HUES48 (cell line): ENCODE data around the gene SMIM14.
"Not testable (repeated sequence)": the region's sequence is repeated elsewhere in the genome, so short reads cannot be mapped to it uniquely, and the experiment has no call there.

Source experiments
- H3K27ac ChIP-seq: one replicate; pipeline ENCODE4 v1.7.0; 2013; ENCODE audit warnings: low read depth, low read length, inconsistent platforms
- H3K27me3 ChIP-seq: 2 replicates; pipeline ENCODE4 v1.6.1; 2013; ENCODE audit warnings: mild to moderate bottlenecking, low read length; ENCODE audit not compliant: control insufficient read depth, insufficient read depth
- H3K36me3 ChIP-seq: 2 replicates; pipeline ENCODE4 v1.6.1; 2013; ENCODE audit warnings: low read length; ENCODE audit not compliant: control insufficient read depth, insufficient read depth
- H3K4me1 ChIP-seq: 2 replicates; pipeline ENCODE4 v1.6.1; 2013; ENCODE audit warnings: mild to moderate bottlenecking, low read length; ENCODE audit not compliant: control insufficient read depth, insufficient read depth
- H3K4me3 ChIP-seq: 2 replicates; pipeline ENCODE4 v1.5.1; 2013; ENCODE audit warnings: mild to moderate bottlenecking, low read depth, low read length
- H3K9ac ChIP-seq: 2 replicates; pipeline ENCODE4 v1.6.1; 2013; ENCODE audit warnings: mild to moderate bottlenecking, low read depth, low read length, moderate library complexity
- H3K9me3 ChIP-seq: 2 replicates; pipeline ENCODE4 v1.6.1; 2013; ENCODE audit warnings: low read length; ENCODE audit not compliant: control insufficient read depth, insufficient read depth

SMIM14 gene

GRCh38 chr4:39518484-39518883 lies 120.2 kb downstream of the SMIM14 start:
- Histone ChIP-seq H3K4me1 (0 out of 2 replicates have a peak, but pooled peaks cover 7% of the 10 kb centered on the region), H3K27me3 (no peaks in the 10 kb centered on the region)

GRCh38 chr4:39516407-39516966 lies 122.2 kb downstream of the SMIM14 start:
- no peak overlapping the region for H3K4me3 ChIP-seq
- no peak overlapping the region for H3K27ac ChIP-seq
- H3K27me3 ChIP-seq, result no peaks in the 10 kb centered on the region
- no peaks in the 10 kb centered on the region for H3K9me3 ChIP-seq
- H3K4me1 ChIP-seq, result no peaks in the 10 kb centered on the region
- H3K9ac ChIP-seq, result no peak overlapping the region
- H3K36me3 ChIP-seq, result peaks cover 69% of the 10 kb centered on the region

More at GRCh38 chr4:39518484-39518883, 120.2 kb downstream of the SMIM14 start:
- no peak overlapping the region for H3K4me3 ChIP-seq
- H3K9ac ChIP-seq, result no peak overlapping the region
- no peak overlapping the region for H3K27ac ChIP-seq
- H3K9me3 ChIP-seq, result no peaks in the 10 kb centered on the region
- H3K36me3 ChIP-seq, result peaks cover 53% of the 10 kb centered on the region

GRCh38 chr4:39515669-39516401 lies 122.8 kb downstream of the SMIM14 start:
- H3K27me3 ChIP-seq, H3K4me1 ChIP-seq, H3K27ac ChIP-seq, H3K4me3 ChIP-seq, H3K9me3 ChIP-seq, H3K9ac ChIP-seq: not testable (repeated sequence)
- H3K36me3 ChIP-seq, result peaks cover 72% of the 10 kb centered on the region

GRCh38 chr4:39514888-39515401 lies 123.7 kb downstream of the SMIM14 start:
- Histone ChIP-seq H3K27me3 (no peaks in the 10 kb centered on the region), H3K9ac (no peak overlapping the region; the same call in 1 of the 2 replicates), H3K9me3 (no peaks in the 10 kb centered on the region), H3K4me1 (no peaks in the 10 kb centered on the region), H3K4me3 (no peak overlapping the region), H3K36me3 (peaks cover 76% of the 10 kb centered on the region), H3K27ac (no peak overlapping the region)

GRCh38 chr4:39514266-39514665 lies 124.4 kb downstream of the SMIM14 start:
- not testable (repeated sequence) for H3K27ac ChIP-seq, H3K4me3 ChIP-seq, H3K9ac ChIP-seq, H3K27me3 ChIP-seq, H3K4me1 ChIP-seq, H3K9me3 ChIP-seq
- peaks cover 77% of the 10 kb centered on the region for H3K36me3 ChIP-seq

GRCh38 chr4:39510348-39510929 lies 128.2 kb downstream of the SMIM14 start:
- no peak overlapping the region for H3K9ac ChIP-seq
- H3K4me1 ChIP-seq, result no peaks in the 10 kb centered on the region
- no peaks in the 10 kb centered on the region for H3K27me3 ChIP-seq
- no peak overlapping the region for H3K4me3 ChIP-seq
- no peak overlapping the region for H3K27ac ChIP-seq
- H3K9me3 ChIP-seq, result no peaks in the 10 kb centered on the region
- H3K36me3 ChIP-seq, result peaks cover 88% of the 10 kb centered on the region

- Histone ChIP-seq H3K4me1 (no peaks in the 10 kb centered on the region), H3K9me3 (no peaks in the 10 kb centered on the region), H3K27ac (no peak overlapping the region), H3K9ac (no peak overlapping the region), H3K27me3 (no peaks in the 10 kb centered on the region), H3K36me3 (peaks cover 87% of the 10 kb centered on the region), H3K4me3 (no peak overlapping the region)
Measured at GRCh38 chr4:39505581-39505980, 133.1 kb downstream of the SMIM14 start.

- H3K4me1 ChIP-seq, result no peaks in the 10 kb centered on the region
- peaks cover 86% of the 10 kb centered on the region for H3K36me3 ChIP-seq
- no peaks in the 10 kb centered on the region for H3K27me3 ChIP-seq
- H3K27ac ChIP-seq, result no peak overlapping the region
- no peak overlapping the region for H3K4me3 ChIP-seq
- H3K9me3 ChIP-seq, result no peaks in the 10 kb centered on the region
- no peak overlapping the region for H3K9ac ChIP-seq
Measured at GRCh38 chr4:39504538-39504937, 134.1 kb downstream of the SMIM14 start.

GRCh38 chr4:39502664-39503035 lies 136.0 kb downstream of the SMIM14 start:
- H3K27me3 ChIP-seq, H3K4me3 ChIP-seq, H3K9ac ChIP-seq, H3K4me1 ChIP-seq, H3K27ac ChIP-seq, H3K9me3 ChIP-seq: not testable (repeated sequence)
- H3K36me3 ChIP-seq, result peaks cover 83% of the 10 kb centered on the region

- Histone ChIP-seq H3K9me3 (no peaks in the 10 kb centered on the region), H3K4me3 (no peak overlapping the region), H3K27ac (no peak overlapping the region), H3K9ac (no peak overlapping the region), H3K27me3 (no peaks in the 10 kb centered on the region), H3K36me3 (peaks cover 78% of the 10 kb centered on the region), H3K4me1 (no peaks in the 10 kb centered on the region)
Measured at GRCh38 chr4:39502019-39502663, 136.5 kb downstream of the SMIM14 start.

- Histone ChIP-seq H3K9ac (no peak overlapping the region), H3K27ac (no peak overlapping the region), H3K27me3 (no peaks in the 10 kb centered on the region), H3K4me1 (no peaks in the 10 kb centered on the region), H3K4me3 (no peak overlapping the region), H3K36me3 (peaks cover 47% of the 10 kb centered on the region), H3K9me3 (no peaks in the 10 kb centered on the region)
Measured at GRCh38 chr4:39498727-39499020, 140.0 kb downstream of the SMIM14 start.
